ENCODE results near the gene SUMO1.

DNA sequence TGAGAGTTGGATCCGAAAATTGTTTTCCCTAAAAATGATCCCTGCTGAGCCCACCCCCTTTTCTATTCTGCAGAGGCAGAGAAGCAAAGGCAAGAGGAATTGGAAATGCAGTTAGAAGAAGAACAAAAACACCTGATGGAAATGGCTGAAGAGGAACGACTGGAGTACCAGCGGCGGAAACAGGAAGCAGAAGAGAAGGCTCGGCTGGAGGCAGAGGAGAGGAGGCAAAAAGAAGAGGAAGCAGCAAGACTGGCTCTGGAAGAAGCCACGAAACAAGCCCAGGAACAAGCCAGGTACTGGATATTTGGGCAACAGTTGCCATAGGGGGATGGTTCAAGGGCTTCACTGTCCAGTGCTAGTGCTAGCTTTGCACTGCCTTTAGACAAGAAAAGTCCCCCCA is 41.7 kb downstream of the SUMO1 start:
- TF ChIP-seq POLR2AphosphoS5 (IDR thresholded peaks at IDR 0.05), result no peak
- TF ChIP-seq, protein P1, sequence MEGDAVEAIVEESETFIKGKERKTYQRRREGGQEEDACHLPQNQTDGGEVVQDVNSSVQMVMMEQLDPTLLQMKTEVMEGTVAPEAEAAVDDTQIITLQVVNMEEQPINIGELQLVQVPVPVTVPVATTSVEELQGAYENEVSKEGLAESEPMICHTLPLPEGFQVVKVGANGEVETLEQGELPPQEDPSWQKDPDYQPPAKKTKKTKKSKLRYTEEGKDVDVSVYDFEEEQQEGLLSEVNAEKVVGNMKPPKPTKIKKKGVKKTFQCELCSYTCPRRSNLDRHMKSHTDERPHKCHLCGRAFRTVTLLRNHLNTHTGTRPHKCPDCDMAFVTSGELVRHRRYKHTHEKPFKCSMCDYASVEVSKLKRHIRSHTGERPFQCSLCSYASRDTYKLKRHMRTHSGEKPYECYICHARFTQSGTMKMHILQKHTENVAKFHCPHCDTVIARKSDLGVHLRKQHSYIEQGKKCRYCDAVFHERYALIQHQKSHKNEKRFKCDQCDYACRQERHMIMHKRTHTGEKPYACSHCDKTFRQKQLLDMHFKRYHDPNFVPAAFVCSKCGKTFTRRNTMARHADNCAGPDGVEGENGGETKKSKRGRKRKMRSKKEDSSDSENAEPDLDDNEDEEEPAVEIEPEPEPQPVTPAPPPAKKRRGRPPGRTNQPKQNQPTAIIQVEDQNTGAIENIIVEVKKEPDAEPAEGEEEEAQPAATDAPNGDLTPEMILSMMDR (IDR thresholded peaks at IDR 0.05), result no peak
